GM12874 (cell line): ENCODE measurements around the gene TIMM22.

Source experiments
- CTCF ChIP-seq: IDR thresholded peaks from 2 replicates; pipeline ENCODE4 v1.5.1; 2011; ENCODE audit warnings: low read depth, mild to moderate bottlenecking, control low read depth, low read length, moderate library complexity; ENCODE audit not compliant: insufficient read depth

TIMM22 gene

GRCh38 chr17:1041746-1042145 is 44.8 kb downstream of the TIMM22 start:
- TF ChIP-seq CTCF: no peak

- no peak for TF ChIP-seq CTCF
Measured at GRCh38 chr17:1042486-1042885, 45.6 kb downstream of the TIMM22 start.

GRCh38 chr17:1043601-1044251 is 46.8 kb downstream of the TIMM22 start:
- TF ChIP-seq CTCF: no peak

- TF ChIP-seq CTCF: no peak
Measured at GRCh38 chr17:1045456-1045855, 48.5 kb downstream of the TIMM22 start.

GRCh38 chr17:1047177-1047878 is 50.4 kb downstream of the TIMM22 start:
- TF ChIP-seq CTCF: no peak

GRCh38 chr17:1047879-1048470 is 51.0 kb downstream of the TIMM22 start:
- TF ChIP-seq CTCF: no peak

GRCh38 chr17:1049446-1050225 is 52.7 kb downstream of the TIMM22 start:
- no peak for TF ChIP-seq CTCF
